IPS DF 6.9 (cell line): ENCODE data around the gene MACF1.

ENCODE experiments used
- DNase-seq: peaks from one replicate; pipeline ENCODE4 v3.0.0-alpha.2; 2013; ENCODE audit warnings: low read depth, low spot score
- H3K27ac ChIP-seq: one replicate; pipeline ENCODE4 v1.5.1; 2013; ENCODE audit warnings: low read length, control low read depth
- H3K27me3 ChIP-seq: 2 replicates; pipeline ENCODE4 v1.6.1; 2013; ENCODE audit warnings: mild to moderate bottlenecking, low read length; ENCODE audit not compliant: control insufficient read depth, insufficient read depth
- H3K36me3 ChIP-seq: 2 replicates; pipeline ENCODE4 v1.6.1; 2013; ENCODE audit warnings: low read length; ENCODE audit not compliant: control insufficient read depth, insufficient read depth
- H3K4me1 ChIP-seq: 2 replicates; pipeline ENCODE4 v1.6.1; 2013; ENCODE audit warnings: low read length; ENCODE audit not compliant: control insufficient read depth, insufficient read depth
- H3K4me3 ChIP-seq: 2 replicates; pipeline ENCODE4 v1.5.1; 2013; ENCODE audit warnings: mild to moderate bottlenecking, low read length
- H3K9me3 ChIP-seq: 2 replicates; pipeline ENCODE4 v1.6.1; 2013; ENCODE audit warnings: low read length, inconsistent platforms; ENCODE audit not compliant: control insufficient read depth, insufficient read depth
- WGBS: extraction: QIAGEN DNeasy Blood & Tissue Kit; methylation state at CpG from one replicate; pipeline ENCODE4 v1.1.7; 2013; ENCODE audit warnings: mixed read lengths, missing lambda C conversion rate; ENCODE audit not compliant: insufficient read length, insufficient coverage; 5-methylcytosine and 5-hydroxymethylcytosine counted together

The MACF1 gene

DNA sequence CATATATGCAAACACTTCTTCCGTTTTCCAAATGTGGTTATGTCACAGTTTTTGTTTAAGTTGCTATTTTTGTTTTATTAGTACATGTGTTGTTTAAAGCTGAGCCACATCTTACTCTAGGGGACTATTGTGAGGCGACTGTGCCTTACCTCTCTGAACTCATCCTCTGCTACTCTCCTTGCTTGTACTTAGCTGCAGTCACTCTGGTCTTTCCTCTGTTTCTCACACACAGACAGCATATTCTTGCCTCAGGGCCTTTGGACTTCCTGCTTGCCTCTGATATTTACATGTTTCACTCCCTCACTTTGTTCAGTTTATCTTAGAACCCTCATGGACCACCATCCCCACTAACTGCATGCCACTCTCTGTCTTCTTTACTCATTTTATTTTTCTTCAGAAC is 101.1 kb downstream of the MACF1 start:
- Histone ChIP-seq H3K27me3 (no peaks in the 10 kb centered on the region), H3K36me3 (peaks cover 11% of the 10 kb centered on the region; the same call in 1 of the 2 replicates), H3K4me3 (no peak overlapping the region), H3K27ac (no peak overlapping the region), H3K4me1 (no peaks in the 10 kb centered on the region; the same call in 1 of the 2 replicates), H3K9me3 (no peaks in the 10 kb centered on the region)
- no peak for DNase-seq
- no CpG with 5 or more reads among the region's 2 CpGs for WGBS

DNA sequence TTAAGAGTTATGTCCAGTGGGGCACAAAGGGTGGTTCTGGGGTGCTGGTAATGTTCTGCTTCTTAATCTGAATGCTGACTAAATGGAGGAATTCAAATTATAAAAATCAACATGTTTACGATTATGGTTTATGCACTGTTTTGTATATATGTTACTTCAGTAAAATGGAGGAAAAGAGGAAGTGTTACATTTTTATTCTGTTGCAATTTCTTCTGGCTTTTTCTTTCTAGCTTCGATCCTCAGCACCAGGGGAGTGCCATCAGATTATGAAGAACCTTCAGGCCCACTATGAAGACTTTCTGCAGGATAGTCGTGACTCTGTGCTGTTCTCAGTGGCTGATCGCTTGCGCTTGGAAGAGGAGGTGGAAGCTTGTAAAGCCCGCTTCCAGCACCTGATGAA is 105.5 kb downstream of the MACF1 start:
- H3K36me3 ChIP-seq: peaks cover 5% of the 10 kb centered on the region; the same call in 1 of the 2 replicates
- H3K27ac ChIP-seq: no peak overlapping the region
- H3K27me3 ChIP-seq: no peaks in the 10 kb centered on the region
- no peaks in the 10 kb centered on the region; the same call in 1 of the 2 replicates for H3K4me1 ChIP-seq
- no peaks in the 10 kb centered on the region for H3K9me3 ChIP-seq
- DNase-seq: no peak
- no peak overlapping the region for H3K4me3 ChIP-seq
- WGBS: no CpG with 5 or more reads among the region's 6 CpGs

DNA sequence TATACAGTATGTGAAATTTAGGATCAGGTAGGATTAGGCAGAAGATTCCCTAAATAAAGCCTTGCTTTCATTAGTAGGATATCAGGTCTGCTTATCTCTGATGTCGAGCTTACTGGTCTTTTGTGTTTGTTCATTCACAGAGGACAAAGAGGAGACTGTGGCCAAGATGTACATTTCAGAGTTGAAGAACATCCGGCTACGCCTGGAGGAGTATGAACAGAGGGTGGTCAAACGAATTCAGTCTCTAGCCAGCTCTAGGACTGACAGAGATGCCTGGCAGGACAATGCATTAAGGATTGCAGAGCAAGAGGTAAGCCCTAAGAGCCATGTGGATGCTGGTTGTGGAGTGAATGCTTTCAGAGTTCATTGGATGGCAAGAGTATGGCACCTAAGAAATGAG is 106.2 kb downstream of the MACF1 start:
- Histone ChIP-seq H3K27me3 (no peaks in the 10 kb centered on the region), H3K4me3 (no peak overlapping the region), H3K27ac (no peak overlapping the region), H3K36me3 (peaks cover 5% of the 10 kb centered on the region; the same call in 1 of the 2 replicates), H3K9me3 (no peaks in the 10 kb centered on the region), H3K4me1 (no peaks in the 10 kb centered on the region; the same call in 1 of the 2 replicates)
- no CpG with 5 or more reads among the region's 4 CpGs for WGBS
- no peak for DNase-seq

DNA sequence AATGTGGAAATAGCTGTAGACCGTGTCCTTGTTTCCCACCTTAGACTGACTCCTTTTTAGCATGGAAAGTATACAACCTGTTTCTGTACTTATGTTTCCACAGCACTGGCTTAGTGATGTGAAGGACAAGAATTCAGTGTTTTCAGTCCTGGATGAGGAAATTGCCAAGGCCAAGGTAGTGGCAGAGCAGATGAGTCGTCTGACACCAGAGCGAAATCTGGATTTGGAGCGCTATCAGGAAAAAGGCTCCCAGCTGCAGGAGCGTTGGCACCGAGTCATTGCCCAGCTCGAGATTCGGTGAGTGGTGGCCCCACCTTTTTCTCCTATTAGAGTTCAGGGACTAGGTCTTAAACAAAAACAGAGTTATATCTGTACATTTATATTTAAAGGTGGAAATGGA is 112.6 kb downstream of the MACF1 start:
- Histone ChIP-seq H3K4me1 (no peaks in the 10 kb centered on the region), H3K9me3 (no peaks in the 10 kb centered on the region), H3K27me3 (no peaks in the 10 kb centered on the region), H3K4me3 (no peak overlapping the region), H3K27ac (no peak overlapping the region), H3K36me3 (peaks cover 19% of the 10 kb centered on the region; the same call in 1 of the 2 replicates)
- no CpG with 5 or more reads among the region's 8 CpGs for WGBS
- no peak for DNase-seq

DNA sequence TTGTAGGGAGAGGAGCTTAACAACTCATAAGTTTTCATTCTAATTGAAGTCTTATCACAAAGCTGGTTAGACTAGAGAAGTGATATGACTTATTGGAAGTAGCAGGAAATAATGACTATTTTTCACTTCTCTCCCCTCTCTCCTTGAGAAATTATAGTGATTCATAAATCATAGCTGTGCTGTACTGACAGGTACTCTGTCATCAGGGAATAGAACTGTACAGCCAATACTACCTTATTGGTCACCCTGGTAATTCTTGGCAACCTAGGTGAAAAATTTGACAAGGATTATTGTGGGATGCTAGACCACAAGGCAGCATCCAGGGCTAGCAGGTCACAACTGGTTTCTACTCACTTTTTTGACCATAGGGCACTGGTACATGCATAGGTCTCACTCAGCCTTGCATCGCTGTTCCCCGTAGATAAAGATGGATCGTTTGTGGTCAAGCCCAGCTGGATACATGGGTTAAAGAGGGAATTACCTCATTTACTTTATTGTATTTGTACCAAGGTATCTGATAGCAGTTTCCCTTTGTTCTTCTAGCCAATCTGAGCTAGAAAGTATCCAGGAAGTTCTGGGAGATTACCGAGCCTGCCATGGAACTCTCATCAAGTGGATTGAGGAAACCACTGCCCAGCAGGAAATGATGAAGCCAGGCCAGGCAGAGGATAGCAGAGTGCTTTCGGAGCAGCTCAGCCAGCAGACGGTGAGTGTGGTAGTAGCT is 113.6 kb downstream of the MACF1 start:
- Histone ChIP-seq H3K4me1 (no peaks in the 10 kb centered on the region), H3K9me3 (no peaks in the 10 kb centered on the region), H3K27me3 (no peaks in the 10 kb centered on the region), H3K27ac (no peak overlapping the region), H3K4me3 (no peak overlapping the region), H3K36me3 (peaks cover 26% of the 10 kb centered on the region; the same call in 1 of the 2 replicates)
- DNase-seq: no peak
- WGBS: no CpG with 5 or more reads among the region's 6 CpGs

DNA sequence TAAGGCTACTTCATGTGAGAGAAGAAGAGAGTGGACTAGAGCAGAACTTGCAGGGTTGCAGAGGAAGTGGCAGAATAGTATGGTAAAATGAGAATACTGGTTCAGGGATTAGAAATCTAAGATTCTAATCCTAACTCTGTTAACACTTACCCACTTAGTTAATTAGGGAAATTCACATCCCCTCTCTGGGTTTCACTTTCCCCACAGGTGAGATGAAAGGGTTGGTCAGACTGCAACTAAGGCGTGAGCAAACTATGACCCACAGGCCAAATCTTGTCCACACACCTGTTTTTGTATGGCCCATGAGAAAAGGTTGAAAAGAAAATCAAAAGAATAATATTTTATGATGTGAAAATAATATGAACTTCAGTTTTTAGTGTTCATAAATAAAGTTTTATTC is 117.5 kb downstream of the MACF1 start:
- Histone ChIP-seq H3K27me3 (no peaks in the 10 kb centered on the region), H3K9me3 (no peaks in the 10 kb centered on the region), H3K4me3 (no peak overlapping the region), H3K27ac (no peak overlapping the region), H3K4me1 (no peaks in the 10 kb centered on the region), H3K36me3 (peaks cover 27% of the 10 kb centered on the region; the same call in 1 of the 2 replicates)
- no peak for DNase-seq
- no CpG with 5 or more reads among the region's 1 CpG for WGBS

DNA sequence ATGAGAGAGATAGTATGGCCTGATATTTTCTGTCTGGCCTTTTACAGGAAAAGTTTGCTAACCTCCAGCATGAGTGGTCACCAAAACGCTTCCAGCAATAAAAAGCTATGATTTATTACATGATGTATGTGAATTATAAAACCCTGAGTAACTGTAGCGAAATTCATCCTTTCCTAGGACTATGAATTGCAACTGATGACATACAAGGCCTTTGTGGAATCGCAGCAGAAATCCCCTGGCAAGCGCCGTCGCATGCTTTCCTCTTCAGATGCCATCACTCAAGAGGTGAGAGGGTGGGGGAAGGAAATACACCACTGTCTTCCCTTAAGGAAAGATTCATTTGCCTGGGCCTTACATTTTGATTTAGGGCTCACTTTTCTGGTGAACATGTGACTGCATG is 117.9 kb downstream of the MACF1 start:
- Histone ChIP-seq H3K4me3 (no peak overlapping the region), H3K27ac (no peak overlapping the region), H3K36me3 (peaks cover 24% of the 10 kb centered on the region; the same call in 1 of the 2 replicates), H3K4me1 (no peaks in the 10 kb centered on the region), H3K9me3 (no peaks in the 10 kb centered on the region), H3K27me3 (no peaks in the 10 kb centered on the region)
- WGBS: no CpG with 5 or more reads among the region's 6 CpGs
- DNase-seq: no peak

DNA sequence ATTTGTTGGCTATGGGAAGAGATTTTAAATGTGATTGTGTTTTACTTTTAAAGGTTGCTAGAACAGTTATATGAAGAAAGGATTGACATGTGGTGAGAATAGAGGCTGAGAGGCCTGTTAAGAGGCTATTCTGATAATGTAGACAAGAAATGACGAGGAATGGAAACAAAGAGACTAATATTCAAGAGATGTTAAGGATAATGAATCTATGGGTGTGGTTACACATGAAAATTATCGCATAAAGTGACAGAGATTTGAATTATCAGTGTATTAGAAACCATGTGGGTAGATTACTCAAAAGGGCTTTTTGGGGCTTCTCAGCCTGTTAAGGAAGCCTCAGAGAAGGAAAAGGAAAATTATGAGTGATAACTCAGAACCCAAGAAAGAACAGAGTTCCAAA is 120.4 kb downstream of the MACF1 start:
- H3K36me3 ChIP-seq: peaks cover 13% of the 10 kb centered on the region; the same call in 1 of the 2 replicates
- H3K27me3 ChIP-seq: no peaks in the 10 kb centered on the region
- no peak overlapping the region for H3K27ac ChIP-seq
- no peak for DNase-seq
- no peaks in the 10 kb centered on the region for H3K9me3 ChIP-seq
- WGBS: 100% methylated on average over 1 of the region's 2 CpGs
- H3K4me1 ChIP-seq: no peaks in the 10 kb centered on the region
- H3K4me3 ChIP-seq: no peak overlapping the region

DNA sequence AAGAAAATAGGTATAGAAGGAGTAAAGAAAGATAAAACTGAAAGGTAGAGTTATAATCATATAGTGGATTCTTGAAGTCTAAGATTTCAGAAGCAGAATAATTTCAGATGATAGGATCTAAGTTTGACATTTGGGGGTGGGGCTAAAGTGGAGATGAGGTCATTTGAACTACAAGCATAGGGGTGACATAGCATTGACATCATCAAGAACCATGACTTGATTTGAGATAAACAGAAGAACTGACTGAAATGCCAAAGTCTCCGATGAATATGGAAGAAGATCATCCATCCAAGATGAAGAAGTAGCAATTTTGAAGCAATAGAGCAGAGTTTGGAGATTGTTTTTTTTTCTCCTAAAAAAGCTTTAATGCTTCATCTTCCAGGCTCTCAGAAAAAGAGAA is 122.3 kb downstream of the MACF1 start:
- Histone ChIP-seq H3K4me1 (no peaks in the 10 kb centered on the region), H3K9me3 (no peaks in the 10 kb centered on the region), H3K27me3 (no peaks in the 10 kb centered on the region), H3K36me3 (peaks cover 11% of the 10 kb centered on the region; the same call in 1 of the 2 replicates), H3K27ac (no peak overlapping the region), H3K4me3 (no peak overlapping the region)
- no CpG with 5 or more reads among the region's 1 CpG for WGBS
- no peak for DNase-seq

DNA sequence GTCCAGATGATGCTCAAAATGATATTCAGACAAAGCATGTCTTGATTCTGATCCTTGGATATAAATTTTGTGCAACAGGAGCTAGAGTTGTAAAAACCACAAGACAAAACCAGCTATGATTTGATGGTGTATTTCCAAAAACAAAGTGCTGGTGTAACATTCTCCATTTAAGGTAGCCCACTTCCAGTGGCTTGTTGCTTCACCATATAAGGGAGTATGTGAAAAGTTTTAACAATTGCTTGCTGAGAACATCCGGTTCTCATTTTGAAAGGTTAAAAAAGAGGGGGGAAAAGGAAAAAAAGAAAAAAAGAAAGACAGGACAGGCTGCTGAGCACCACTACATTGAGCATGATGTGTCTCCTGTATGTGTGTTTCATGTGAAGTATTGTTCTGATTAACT is 123.6 kb downstream of the MACF1 start:
- Histone ChIP-seq H3K4me1 (no peaks in the 10 kb centered on the region), H3K9me3 (no peaks in the 10 kb centered on the region), H3K4me3 (no peak overlapping the region), H3K27me3 (no peaks in the 10 kb centered on the region), H3K27ac (no peak overlapping the region), H3K36me3 (peaks cover 11% of the 10 kb centered on the region; the same call in 1 of the 2 replicates)
- no peak for DNase-seq
- WGBS: no CpG with 5 or more reads among the region's 1 CpG
